A673 (cell line): ENCODE measurements around the gene PROC.
"Not testable (repeated sequence)": the region's sequence is repeated elsewhere in the genome, so short reads cannot be mapped to it uniquely, and the experiment has no call there.

Source experiments
- CTCF ChIP-seq: fragments of 300-800, 200-600 bp; sonication (generic); conservative IDR thresholded peaks from 2 replicates; pipeline ENCODE4 v1.5.1; 2017; ENCODE audit warnings: low read depth, mild to moderate bottlenecking, antibody characterized with exemption, low read length, moderate library complexity, mixed read lengths
- EZH2 ChIP-seq: fragments of 200-600 bp; sonication (generic); IDR thresholded peaks from 2 replicates; pipeline ENCODE4 v1.6.1; 2017; ENCODE audit warnings: borderline replicate concordance, low read depth, mild to moderate bottlenecking, mixed read lengths, antibody characterized with exemption, low read length; ENCODE audit not compliant: poor library complexity, severe bottlenecking

GRCh38 chr2:127452423-127452822 lies 34.2 kb downstream of the PROC start:
- TF ChIP-seq EZH2, CTCF: not testable (repeated sequence)
